ENCODE results near the gene AGPS. TPM values are rescaled to one million over a fixed set of nuclear protein-coding genes. Genes with fewer than 3 reads are reported as not detected.

The AGPS gene
- total and polyA plus RNA-seq, 8 donors = 25.0 to 50.2 (median 30.1) TPM

- DNase-seq = no peak
- Histone ChIP-seq H3K27ac (no peak overlapping the region), H3K4me1 (no peaks in the 10 kb centered on the region), H3K4me3 (no peak overlapping the region), H3K9me3 (no peaks in the 10 kb centered on the region), H3K36me3 (peaks cover 0 to 19% of the 10 kb centered on the region in 2 donors), H3K27me3 (no peaks in the 10 kb centered on the region)
- TF ChIP-seq CTCF (IDR thresholded peaks at IDR 0.05) = no peak
- intact Hi-C loops (cut with DNase I) = no loop called here
- no peak for ATAC-seq
Observed at GRCh38 chr2:177506998-177507397, 114.4 kb downstream of the AGPS start.

- DNase-seq (no peak), ATAC-seq (no peak)
- no peaks in the 10 kb centered on the region for H3K27me3 ChIP-seq
- no peak for TF ChIP-seq CTCF (IDR thresholded peaks at IDR 0.05)
- no peaks in the 10 kb centered on the region for H3K9me3 ChIP-seq
- H3K36me3 ChIP-seq = peaks cover 0 to 48% of the 10 kb centered on the region in 2 donors
- H3K27ac ChIP-seq = no peak overlapping the region
- intact Hi-C loops (cut with DNase I) = no loop called here
- H3K4me1 ChIP-seq = no peaks in the 10 kb centered on the region
- no peak overlapping the region for H3K4me3 ChIP-seq
Observed at GRCh38 chr2:177516824-177517544, 124.4 kb downstream of the AGPS start.

DNA sequence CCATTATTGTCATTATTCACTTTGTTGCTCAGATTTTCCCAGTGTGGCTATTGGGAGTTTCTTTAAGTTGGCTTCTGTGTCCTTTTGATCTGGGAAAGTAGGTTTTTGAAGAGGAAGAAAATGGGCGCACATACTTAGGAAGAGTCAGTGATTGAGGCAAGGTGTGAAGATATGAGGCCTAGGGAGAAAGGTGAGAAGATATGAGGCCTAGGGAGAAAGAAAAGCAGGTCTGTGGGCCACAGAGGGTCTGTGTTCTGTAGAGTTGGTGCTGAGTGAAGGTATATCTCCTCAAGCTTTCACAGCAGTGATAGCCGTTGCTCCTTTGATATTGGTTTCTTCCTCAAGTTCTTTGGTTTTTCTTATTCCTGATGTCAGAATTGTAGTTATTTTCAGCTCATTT, 126.2 kb downstream of the AGPS start:
- Histone ChIP-seq H3K27me3 (no peaks in the 10 kb centered on the region), H3K4me3 (no peak overlapping the region), H3K36me3 (peaks cover 0 to 42% of the 10 kb centered on the region in 2 donors), H3K9me3 (no peaks in the 10 kb centered on the region), H3K27ac (no peak overlapping the region), H3K4me1 (no peaks in the 10 kb centered on the region)
- ATAC-seq (no peak), DNase-seq (no peak)
- intact Hi-C loops (cut with DNase I) = no loop called here
- TF ChIP-seq CTCF (IDR thresholded peaks at IDR 0.05) = no peak

GRCh38 chr2:177519534-177520115, 127.1 kb downstream of the AGPS start:
- TF ChIP-seq CTCF (IDR thresholded peaks at IDR 0.05) = no peak
- Histone ChIP-seq H3K27me3 (no peaks in the 10 kb centered on the region), H3K4me3 (no peak overlapping the region), H3K27ac (no peak overlapping the region), H3K9me3 (no peaks in the 10 kb centered on the region), H3K4me1 (no peaks in the 10 kb centered on the region), H3K36me3 (peaks cover 0 to 43% of the 10 kb centered on the region in 2 donors)
- DNase-seq (no peak), ATAC-seq (no peak)
- intact Hi-C loops (cut with DNase I) = no loop called here

- no peaks in the 10 kb centered on the region for H3K27me3 ChIP-seq
- intact Hi-C loops (cut with DNase I) = no loop called here
- no peak for TF ChIP-seq CTCF (IDR thresholded peaks at IDR 0.05)
- no peak overlapping the region for H3K4me3 ChIP-seq
- no peaks in the 10 kb centered on the region for H3K4me1 ChIP-seq
- no peaks in the 10 kb centered on the region for H3K9me3 ChIP-seq
- no peak overlapping the region for H3K27ac ChIP-seq
- DNase-seq (peak in 2 of 4 donors; percentile 66 to 80), ATAC-seq (no peak)
- H3K36me3 ChIP-seq = peaks cover 0 to 45% of the 10 kb centered on the region in 2 donors
Observed at GRCh38 chr2:177520324-177520723, 127.8 kb downstream of the AGPS start.

Measured in left lung (tissue), 10 donors.